Gastroesophageal sphincter (tissue), 3 donors: ENCODE results near the gene UROC1.

Source experiments
- CTCF ChIP-seq, 4 experiments: fragments of 200-600 bp in 2 of 4; fragments of 450-650 bp in 2 of 4; sonication (generic) in 1 of 4; IDR thresholded peaks; one replicate each; pipeline ENCODE4 v1.5.1; 2017 to 2019; ENCODE audit warnings: antibody characterized with exemption in 4 of 4, mild to moderate bottlenecking in 2 of 4, moderate library complexity in 2 of 4
- POLR2A ChIP-seq, 2 donors: fragments of 450-650 bp; IDR thresholded peaks; one replicate each; pipeline ENCODE4 v1.6.1; 2017; ENCODE audit warnings: antibody characterized with exemption in 2 of 2, mild to moderate bottlenecking in 2 of 2, moderate library complexity in 1 of 2

- TF ChIP-seq CTCF (IDR thresholded peaks at IDR 0.05): no peak
- no peak for TF ChIP-seq POLR2A (IDR thresholded peaks at IDR 0.05)
Observed at GRCh38 chr3:126473292-126474168, 44.0 kb downstream of the UROC1 start.
